ENCODE results near the gene ATXN2. TPM values are rescaled to one million over a fixed set of nuclear protein-coding genes. Genes with fewer than 3 reads are reported as not detected.
"Not testable (repeated sequence)": the region's sequence is repeated elsewhere in the genome, so short reads cannot be mapped to it uniquely, and the experiment has no call there.

Gene ATXN2
- total RNA-seq, 1 donor from 2014 or later: 42.8 TPM

DNA sequence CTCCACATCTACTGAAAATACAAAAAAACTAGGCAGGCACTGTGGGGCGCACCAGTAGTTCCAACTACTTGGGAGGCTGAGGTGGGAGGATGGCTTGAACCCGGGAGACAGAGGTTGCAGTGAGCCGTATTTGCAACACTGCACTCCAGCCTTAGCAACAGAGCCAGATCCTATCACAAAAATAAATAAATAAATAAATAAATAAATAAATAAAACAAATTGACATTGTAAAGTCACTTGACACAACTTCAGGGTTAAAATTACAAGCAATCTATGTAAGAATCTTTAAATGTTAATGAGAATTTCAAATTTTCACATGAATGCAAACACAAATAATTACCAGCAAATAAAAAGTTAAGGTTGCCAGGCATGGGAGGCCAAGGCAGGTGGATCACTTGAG is 11.1 kb downstream of the ATXN2 start:
- Histone ChIP-seq H3K27ac (ENCODE audit: low read depth, low read length) (no peak overlapping the region), H3K36me3 (ENCODE audit: control insufficient read depth in 3 of 3, insufficient read depth in 3 of 3, low read length in 3 of 3) (no peaks in the 10 kb centered on the region), H3K27me3 (ENCODE audit: control insufficient read depth in 3 of 3, insufficient read depth in 3 of 3, low read length in 3 of 3) (no peaks in the 10 kb centered on the region), H3K9ac (ENCODE audit: low read depth in 1 of 3, low read length in 3 of 3) (no peak overlapping the region), H3K9me3 (ENCODE audit: control insufficient read depth in 3 of 3, low read length in 3 of 3) (no peaks in the 10 kb centered on the region), H3K4me3 (ENCODE audit: low read length in 3 of 3) (no peak overlapping the region), H3K4me1 (ENCODE audit: control insufficient read depth in 3 of 3, insufficient read depth in 3 of 3, low read length in 3 of 3) (peaks cover 0 to 6% (median 3%) of the 10 kb centered on the region in 3 donors)

DNA sequence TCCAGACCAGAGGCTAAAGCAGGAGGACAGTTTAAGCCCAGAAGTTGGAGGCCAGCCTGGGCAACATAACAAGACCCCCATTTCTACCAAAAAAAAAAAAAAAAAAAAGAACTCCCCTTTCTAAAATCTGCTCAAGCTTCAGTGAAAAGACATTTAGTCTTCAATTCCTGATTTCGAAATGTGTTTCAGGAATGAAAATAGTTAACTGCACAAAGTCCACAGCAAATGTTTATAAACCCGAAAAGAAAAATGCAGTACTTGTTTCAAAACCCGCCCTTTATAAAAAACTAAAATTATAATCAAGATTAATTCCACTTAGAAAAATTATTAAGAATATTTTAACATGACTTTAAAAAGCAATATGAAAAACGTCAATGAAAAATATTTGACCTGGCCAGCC is 12.1 kb downstream of the ATXN2 start:
- H3K27me3 ChIP-seq (ENCODE audit: control insufficient read depth in 3 of 3, insufficient read depth in 3 of 3, low read length in 3 of 3): no peaks in the 10 kb centered on the region
- H3K27ac ChIP-seq (ENCODE audit: low read depth, low read length): no peak overlapping the region
- H3K36me3 ChIP-seq (ENCODE audit: control insufficient read depth in 3 of 3, insufficient read depth in 3 of 3, low read length in 3 of 3): no peaks in the 10 kb centered on the region
- H3K9ac ChIP-seq (ENCODE audit: low read depth in 1 of 3, low read length in 3 of 3): no peak overlapping the region
- H3K9me3 ChIP-seq (ENCODE audit: control insufficient read depth in 3 of 3, low read length in 3 of 3): no peaks in the 10 kb centered on the region
- peaks cover 0 to 6% (median 3%) of the 10 kb centered on the region in 3 donors for H3K4me1 ChIP-seq (ENCODE audit: control insufficient read depth in 3 of 3, insufficient read depth in 3 of 3, low read length in 3 of 3)
- H3K4me3 ChIP-seq (ENCODE audit: low read length in 3 of 3): no peak overlapping the region

DNA sequence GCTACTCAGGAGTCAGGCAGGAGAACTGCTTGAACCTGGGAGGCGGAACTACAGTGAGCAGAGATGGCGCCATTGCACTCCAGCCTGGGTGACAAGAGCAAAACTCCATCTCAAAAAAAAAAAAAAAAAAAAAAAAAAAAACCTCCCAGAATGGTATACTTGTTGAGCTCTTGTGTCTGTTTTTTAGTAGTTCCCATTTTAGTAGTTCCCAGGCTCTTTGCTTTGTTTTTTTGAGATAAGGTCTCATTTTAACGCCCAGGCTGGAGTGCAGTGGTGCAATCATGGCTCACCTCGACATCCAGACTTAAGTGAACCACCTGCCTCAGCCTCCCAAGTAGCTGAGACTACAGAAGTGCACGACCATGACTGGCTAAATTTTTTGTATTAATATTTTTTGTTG is 13.4 kb downstream of the ATXN2 start:
- no peaks in the 10 kb centered on the region for H3K27me3 ChIP-seq (ENCODE audit: control insufficient read depth in 3 of 3, insufficient read depth in 3 of 3, low read length in 3 of 3)
- H3K36me3 ChIP-seq (ENCODE audit: control insufficient read depth in 3 of 3, insufficient read depth in 3 of 3, low read length in 3 of 3): peaks cover 0 to 2% (median 0%) of the 10 kb centered on the region in 3 donors
- H3K9me3 ChIP-seq (ENCODE audit: control insufficient read depth in 3 of 3, low read length in 3 of 3): no peaks in the 10 kb centered on the region
- no peak overlapping the region for H3K27ac ChIP-seq (ENCODE audit: low read depth, low read length)
- no peak overlapping the region for H3K4me3 ChIP-seq (ENCODE audit: low read length in 3 of 3)
- H3K9ac ChIP-seq (ENCODE audit: low read depth in 1 of 3, low read length in 3 of 3): no peak overlapping the region
- H3K4me1 ChIP-seq (ENCODE audit: control insufficient read depth in 3 of 3, insufficient read depth in 3 of 3, low read length in 3 of 3): peaks cover 0 to 6% (median 3%) of the 10 kb centered on the region in 3 donors

DNA sequence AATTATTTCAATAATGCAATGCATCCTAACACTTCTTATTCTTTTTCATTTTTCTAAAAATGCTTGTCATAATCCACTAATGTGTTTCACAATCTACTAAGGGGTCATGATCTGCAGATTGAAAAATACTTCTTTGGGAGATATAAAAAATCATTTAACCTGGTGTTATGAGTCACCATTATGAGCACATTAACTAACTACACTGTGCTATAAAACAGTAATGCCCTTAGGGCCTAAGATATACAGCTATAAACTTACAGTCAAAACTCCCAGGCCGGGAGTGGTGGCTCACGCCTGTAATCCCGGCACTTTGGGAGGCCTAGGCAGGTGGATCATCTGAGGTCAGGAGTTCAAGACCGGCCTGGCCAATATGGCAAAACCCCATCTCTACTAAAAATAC is 14.2 kb downstream of the ATXN2 start:
- Histone ChIP-seq H3K9ac (ENCODE audit: low read depth in 1 of 3, low read length in 3 of 3) (no peak overlapping the region), H3K27me3 (ENCODE audit: control insufficient read depth in 3 of 3, insufficient read depth in 3 of 3, low read length in 3 of 3) (no peaks in the 10 kb centered on the region), H3K36me3 (ENCODE audit: control insufficient read depth in 3 of 3, insufficient read depth in 3 of 3, low read length in 3 of 3) (peaks cover 0 to 2% (median 0%) of the 10 kb centered on the region in 3 donors), H3K9me3 (ENCODE audit: control insufficient read depth in 3 of 3, low read length in 3 of 3) (no peaks in the 10 kb centered on the region), H3K4me1 (ENCODE audit: control insufficient read depth in 3 of 3, insufficient read depth in 3 of 3, low read length in 3 of 3) (peaks cover 0 to 6% (median 3%) of the 10 kb centered on the region in 3 donors), H3K4me3 (ENCODE audit: low read length in 3 of 3) (no peak overlapping the region), H3K27ac (ENCODE audit: low read depth, low read length) (no peak overlapping the region)

DNA sequence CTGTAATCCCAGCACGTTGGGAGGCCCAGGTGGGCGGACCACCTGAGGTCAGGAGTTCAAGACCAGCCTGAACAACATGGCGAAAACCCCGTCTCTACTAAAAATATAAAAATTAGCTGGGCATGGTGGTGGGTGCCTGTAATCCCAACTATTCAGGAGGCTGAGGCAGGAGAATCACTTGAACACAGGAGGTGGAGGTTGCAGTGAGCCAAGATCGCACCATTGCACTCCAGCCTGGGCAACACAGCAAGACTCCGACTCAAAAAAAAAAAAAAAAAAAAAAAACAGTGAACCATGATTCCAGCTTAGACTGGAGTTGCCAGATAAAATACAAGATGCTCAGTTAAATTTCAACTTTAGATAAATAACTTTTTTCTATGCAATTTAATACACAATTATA is 15.6 kb downstream of the ATXN2 start:
- not testable (repeated sequence) for H3K27me3 ChIP-seq (ENCODE audit: control insufficient read depth in 3 of 3, insufficient read depth in 3 of 3, low read length in 3 of 3); H3K27ac ChIP-seq (ENCODE audit: low read depth, low read length)

DNA sequence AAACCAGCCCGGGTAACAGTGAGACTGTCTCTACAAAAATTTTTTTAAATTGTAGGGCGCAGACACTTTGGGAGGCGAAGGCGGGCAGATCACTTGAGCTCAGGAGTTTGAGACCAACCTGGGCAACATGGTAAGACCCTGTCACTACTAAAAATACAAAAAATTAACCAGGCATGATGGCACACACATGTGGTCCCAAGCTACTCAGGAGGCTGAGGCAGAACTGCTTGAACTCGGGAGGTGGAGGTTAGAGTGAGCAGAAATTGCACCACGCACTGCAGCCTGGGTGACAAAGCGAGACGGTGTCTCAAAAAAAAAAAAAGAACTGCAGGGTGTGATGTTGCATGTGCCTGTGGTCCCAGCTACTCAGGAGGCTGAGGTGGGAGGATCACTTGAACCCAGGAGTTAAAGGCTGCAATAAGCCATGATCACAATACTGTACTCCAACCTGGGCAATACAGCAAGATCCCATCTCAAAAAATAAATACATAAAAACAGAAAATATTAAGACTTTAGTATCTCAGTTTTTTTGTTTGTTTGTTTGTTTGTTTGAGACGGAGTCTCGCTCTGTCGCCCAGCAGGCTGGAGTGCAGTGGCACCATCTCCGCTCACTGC is 16.9 kb downstream of the ATXN2 start:
- no peaks in the 10 kb centered on the region for H3K27me3 ChIP-seq (ENCODE audit: control insufficient read depth in 3 of 3, insufficient read depth in 3 of 3, low read length in 3 of 3)
- H3K9me3 ChIP-seq (ENCODE audit: control insufficient read depth in 3 of 3, low read length in 3 of 3): no peaks in the 10 kb centered on the region
- peaks cover 0 to 2% (median 0%) of the 10 kb centered on the region in 3 donors for H3K36me3 ChIP-seq (ENCODE audit: control insufficient read depth in 3 of 3, insufficient read depth in 3 of 3, low read length in 3 of 3)
- H3K4me1 ChIP-seq (ENCODE audit: control insufficient read depth in 3 of 3, insufficient read depth in 3 of 3, low read length in 3 of 3): peaks cover 0 to 1% (median under 1%) of the 10 kb centered on the region in 3 donors
- H3K9ac ChIP-seq (ENCODE audit: low read depth in 1 of 3, low read length in 3 of 3): no peak overlapping the region
- no peak overlapping the region for H3K4me3 ChIP-seq (ENCODE audit: low read length in 3 of 3)
- no peak overlapping the region for H3K27ac ChIP-seq (ENCODE audit: low read depth, low read length)

More for the DNA sequence above, 15.6 kb downstream of the ATXN2 start:
- not testable (repeated sequence) for H3K4me1 ChIP-seq (ENCODE audit: control insufficient read depth in 3 of 3, insufficient read depth in 3 of 3, low read length in 3 of 3); H3K9me3 ChIP-seq (ENCODE audit: control insufficient read depth in 3 of 3, low read length in 3 of 3); H3K36me3 ChIP-seq (ENCODE audit: control insufficient read depth in 3 of 3, insufficient read depth in 3 of 3, low read length in 3 of 3); H3K4me3 ChIP-seq (ENCODE audit: low read length in 3 of 3); H3K9ac ChIP-seq (ENCODE audit: low read depth in 1 of 3, low read length in 3 of 3)

DNA sequence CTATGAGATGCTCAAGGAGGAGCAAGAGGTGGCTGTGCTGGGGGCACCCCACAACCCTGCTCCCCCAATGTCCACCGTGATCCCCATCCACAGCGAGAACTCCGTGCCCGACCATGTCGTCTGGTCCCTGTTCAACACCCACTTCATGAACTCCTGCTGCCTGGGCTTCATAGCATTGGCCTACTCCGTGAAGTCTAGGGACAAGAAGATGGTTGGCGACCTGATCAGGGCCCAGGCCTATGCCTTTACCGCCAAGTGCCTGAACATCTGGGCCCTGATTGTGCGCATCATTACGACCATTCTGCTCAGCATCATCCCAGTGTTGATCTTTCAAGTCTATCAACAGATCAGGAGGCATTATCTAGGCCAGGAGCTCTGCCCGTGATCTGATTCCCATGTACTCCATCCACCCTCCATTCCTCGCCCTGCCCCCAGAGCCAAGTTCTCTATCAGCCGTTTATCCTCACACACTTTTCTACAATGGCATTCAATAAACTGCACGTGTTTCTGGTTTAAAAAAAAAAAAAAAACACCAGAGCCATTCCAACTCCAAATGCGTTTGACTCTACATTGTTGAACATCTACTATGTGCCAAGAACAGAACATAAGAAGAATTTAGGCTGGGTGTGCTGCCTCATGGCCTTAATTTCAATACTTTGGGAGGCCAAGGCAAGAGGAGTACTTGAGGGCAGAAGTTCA is 17.5 kb downstream of the ATXN2 start:
- Histone ChIP-seq H3K4me3 (ENCODE audit: low read length in 3 of 3) (no peak overlapping the region), H3K9ac (ENCODE audit: low read depth in 1 of 3, low read length in 3 of 3) (no peak overlapping the region), H3K27me3 (ENCODE audit: control insufficient read depth in 3 of 3, insufficient read depth in 3 of 3, low read length in 3 of 3) (no peaks in the 10 kb centered on the region), H3K9me3 (ENCODE audit: control insufficient read depth in 3 of 3, low read length in 3 of 3) (no peaks in the 10 kb centered on the region), H3K36me3 (ENCODE audit: control insufficient read depth in 3 of 3, insufficient read depth in 3 of 3, low read length in 3 of 3) (peaks cover 0 to 2% (median 0%) of the 10 kb centered on the region in 3 donors), H3K4me1 (ENCODE audit: control insufficient read depth in 3 of 3, insufficient read depth in 3 of 3, low read length in 3 of 3) (no peaks in the 10 kb centered on the region), H3K27ac (ENCODE audit: low read depth, low read length) (no peak overlapping the region)

DNA sequence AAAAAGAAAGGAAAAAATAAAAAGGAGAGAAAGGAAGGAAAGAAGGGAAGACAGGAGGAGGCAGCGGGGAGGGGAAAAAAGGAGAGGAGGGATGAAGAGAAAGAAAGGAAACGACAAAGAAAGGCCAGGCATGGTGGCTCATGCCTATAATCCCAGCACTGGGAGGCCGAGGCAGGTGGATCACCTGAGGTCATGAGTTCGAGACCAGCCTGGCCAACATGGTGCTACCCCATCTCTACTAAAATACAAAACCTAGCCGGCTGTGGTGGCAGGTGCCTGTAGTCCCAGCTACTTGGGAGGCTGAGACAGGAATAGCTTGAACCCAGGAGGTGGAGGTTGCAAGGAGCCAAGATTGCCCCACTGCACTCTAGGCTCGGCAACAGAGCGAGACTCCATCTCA is 18.4 kb downstream of the ATXN2 start:
- no peak overlapping the region for H3K4me3 ChIP-seq (ENCODE audit: low read length in 3 of 3)
- no peaks in the 10 kb centered on the region for H3K9me3 ChIP-seq (ENCODE audit: control insufficient read depth in 3 of 3, low read length in 3 of 3)
- H3K36me3 ChIP-seq (ENCODE audit: control insufficient read depth in 3 of 3, insufficient read depth in 3 of 3, low read length in 3 of 3): peaks cover 0 to 2% (median 0%) of the 10 kb centered on the region in 3 donors
- H3K27ac ChIP-seq (ENCODE audit: low read depth, low read length): no peak overlapping the region
- no peaks in the 10 kb centered on the region for H3K4me1 ChIP-seq (ENCODE audit: control insufficient read depth in 3 of 3, insufficient read depth in 3 of 3, low read length in 3 of 3)
- H3K9ac ChIP-seq (ENCODE audit: low read depth in 1 of 3, low read length in 3 of 3): no peak overlapping the region
- no peaks in the 10 kb centered on the region for H3K27me3 ChIP-seq (ENCODE audit: control insufficient read depth in 3 of 3, insufficient read depth in 3 of 3, low read length in 3 of 3)

DNA sequence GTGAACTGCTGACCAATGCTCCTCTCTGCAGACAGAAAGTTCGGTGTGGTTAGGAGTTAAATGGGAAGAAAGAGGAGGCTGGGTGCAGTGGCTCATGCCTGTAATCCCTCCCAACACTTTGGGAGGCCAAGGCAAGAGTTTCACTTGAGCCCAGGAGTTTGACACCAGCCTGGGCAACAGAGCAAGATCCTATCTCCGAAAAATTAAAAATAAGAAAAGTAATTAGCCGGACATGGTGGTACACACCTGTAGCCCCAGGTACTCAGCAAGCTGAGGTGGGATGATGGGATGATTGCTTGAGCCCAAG is 19.0 kb downstream of the ATXN2 start:
- no peaks in the 10 kb centered on the region for H3K4me1 ChIP-seq (ENCODE audit: control insufficient read depth in 3 of 3, insufficient read depth in 3 of 3, low read length in 3 of 3)
- no peak overlapping the region for H3K9ac ChIP-seq (ENCODE audit: low read depth in 1 of 3, low read length in 3 of 3)
- no peaks in the 10 kb centered on the region for H3K9me3 ChIP-seq (ENCODE audit: control insufficient read depth in 3 of 3, low read length in 3 of 3)
- H3K4me3 ChIP-seq (ENCODE audit: low read length in 3 of 3): no peak overlapping the region
- H3K36me3 ChIP-seq (ENCODE audit: control insufficient read depth in 3 of 3, insufficient read depth in 3 of 3, low read length in 3 of 3): peaks cover 0 to 2% (median 0%) of the 10 kb centered on the region in 3 donors
- no peaks in the 10 kb centered on the region for H3K27me3 ChIP-seq (ENCODE audit: control insufficient read depth in 3 of 3, insufficient read depth in 3 of 3, low read length in 3 of 3)
- no peak overlapping the region for H3K27ac ChIP-seq (ENCODE audit: low read depth, low read length)

DNA sequence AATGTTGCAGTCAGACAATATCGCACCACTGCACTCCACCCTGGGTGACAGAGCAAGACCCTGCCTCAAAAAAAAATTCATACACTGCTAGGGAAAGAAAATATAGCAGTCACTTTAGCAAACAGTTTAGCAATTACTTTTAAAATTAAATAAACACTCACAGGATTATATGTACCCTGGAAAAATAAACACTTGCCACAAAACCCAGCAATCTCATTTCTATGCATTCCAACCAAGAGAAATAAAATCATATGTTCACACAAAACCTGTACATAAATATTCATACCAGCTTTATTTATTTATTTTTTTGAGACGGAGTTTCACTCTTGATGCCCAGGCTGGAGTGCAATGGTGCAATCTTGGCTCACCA is 20.2 kb downstream of the ATXN2 start:
- H3K4me1 ChIP-seq (ENCODE audit: control insufficient read depth in 3 of 3, insufficient read depth in 3 of 3, low read length in 3 of 3): no peaks in the 10 kb centered on the region
- no peaks in the 10 kb centered on the region for H3K9me3 ChIP-seq (ENCODE audit: control insufficient read depth in 3 of 3, low read length in 3 of 3)
- H3K27ac ChIP-seq (ENCODE audit: low read depth, low read length): no peak overlapping the region
- H3K4me3 ChIP-seq (ENCODE audit: low read length in 3 of 3): no peak overlapping the region
- peaks cover 0 to 2% (median 0%) of the 10 kb centered on the region in 3 donors for H3K36me3 ChIP-seq (ENCODE audit: control insufficient read depth in 3 of 3, insufficient read depth in 3 of 3, low read length in 3 of 3)
- H3K9ac ChIP-seq (ENCODE audit: low read depth in 1 of 3, low read length in 3 of 3): no peak overlapping the region
- no peaks in the 10 kb centered on the region for H3K27me3 ChIP-seq (ENCODE audit: control insufficient read depth in 3 of 3, insufficient read depth in 3 of 3, low read length in 3 of 3)
